RWPE2 (cell line): ENCODE results near the gene ITGA4.

ENCODE experiments used
- ATAC-seq: fragments of 200-7000 bp; cut with Tn5 transposase; 3 replicates; pipeline ENCODE4 v1.9.1; 2021; ENCODE audit warnings: low read depth
- DNase-seq: peaks from one replicate; pipeline ENCODE4 v3.0.0-alpha.2; 2020; ENCODE audit warnings: low spot score
- H3K27ac ChIP-seq: fragments of 450-650 bp; 2 replicates; pipeline ENCODE4 v1.5.1; 2017; ENCODE audit warnings: mild to moderate bottlenecking; ENCODE audit not compliant: poor library complexity, severe bottlenecking
- H3K27me3 ChIP-seq: fragments of 250-450 bp; sonication (Bioruptor Pico); 2 replicates; pipeline ENCODE4 v1.5.1; 2021; ENCODE audit warnings: mild to moderate bottlenecking, moderate library complexity; ENCODE audit not compliant: insufficient read depth, poor library complexity, severe bottlenecking
- H3K36me3 ChIP-seq: fragments of 250-450 bp; sonication (Bioruptor Pico); 2 replicates; pipeline ENCODE4 v1.5.1; 2020; ENCODE audit warnings: low read depth, mild to moderate bottlenecking, moderate library complexity
- H3K4me1 ChIP-seq: fragments of 250-450 bp; sonication (Bioruptor Pico); 2 replicates; pipeline ENCODE4 v1.5.1; 2021; ENCODE audit warnings: mild to moderate bottlenecking, moderate library complexity; ENCODE audit not compliant: insufficient read depth, poor library complexity, severe bottlenecking
- H3K4me3 ChIP-seq: fragments of 250-450 bp; sonication (Bioruptor Pico); 2 replicates; pipeline ENCODE4 v1.5.1; 2021; ENCODE audit warnings: mild to moderate bottlenecking, moderate library complexity; ENCODE audit not compliant: severe bottlenecking
- H3K9me3 ChIP-seq: fragments of 250-450 bp; sonication (Bioruptor Pico); 2 replicates; pipeline ENCODE4 v1.5.1; 2021; ENCODE audit warnings: mild to moderate bottlenecking, moderate library complexity; ENCODE audit not compliant: severe bottlenecking
- CTCF ChIP-seq: fragments of 450-650 bp; IDR thresholded peaks from one replicate; pipeline ENCODE4 v1.5.1; 2017; ENCODE audit warnings: mild to moderate bottlenecking, moderate library complexity; ENCODE audit not compliant: poor library complexity, severe bottlenecking

Gene ITGA4

DNA sequence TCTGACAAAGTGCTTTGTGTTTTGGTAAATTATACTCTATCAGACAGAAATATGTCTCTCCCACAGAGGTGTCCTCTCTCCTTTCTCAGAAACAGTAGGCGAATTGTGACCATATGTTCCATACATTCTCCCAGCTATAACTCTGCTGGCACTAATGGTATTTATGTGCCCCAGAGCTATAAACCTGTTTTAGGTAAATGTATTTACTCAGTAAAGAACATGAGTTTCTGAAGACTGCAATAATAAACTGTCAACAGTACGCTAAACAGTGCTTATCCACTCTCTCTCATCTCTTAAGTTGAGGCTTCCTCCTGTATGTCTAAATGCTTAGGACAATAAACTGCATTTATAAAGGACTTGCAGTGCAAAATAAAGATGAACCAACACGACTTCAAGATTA is 58.5 kb downstream of the ITGA4 start:
- no peak overlapping the region for H3K27ac ChIP-seq
- H3K27me3 ChIP-seq: no peaks in the 10 kb centered on the region
- no peaks in the 10 kb centered on the region for H3K9me3 ChIP-seq
- H3K4me3 ChIP-seq: no peak overlapping the region
- no peak for TF ChIP-seq CTCF
- DNase-seq (no peak), ATAC-seq (no peak)
- peaks cover 13% of the 10 kb centered on the region for H3K4me1 ChIP-seq
- H3K36me3 ChIP-seq: no peaks in the 10 kb centered on the region

GRCh38 chr2:181516992-181517391 is 59.8 kb downstream of the ITGA4 start:
- H3K27ac ChIP-seq: no peak overlapping the region
- H3K4me1 ChIP-seq: peaks cover 13% of the 10 kb centered on the region
- no peaks in the 10 kb centered on the region for H3K27me3 ChIP-seq
- ATAC-seq (no peak), DNase-seq (no peak)
- TF ChIP-seq CTCF: no peak
- no peaks in the 10 kb centered on the region for H3K36me3 ChIP-seq
- no peak overlapping the region for H3K4me3 ChIP-seq
- no peaks in the 10 kb centered on the region for H3K9me3 ChIP-seq

GRCh38 chr2:181517685-181518301 is 60.6 kb downstream of the ITGA4 start:
- Histone ChIP-seq H3K27me3 (no peaks in the 10 kb centered on the region), H3K4me1 (peaks cover 13% of the 10 kb centered on the region), H3K4me3 (no peak overlapping the region), H3K9me3 (no peaks in the 10 kb centered on the region), H3K36me3 (no peaks in the 10 kb centered on the region), H3K27ac (peak overlapping the region; percentile 4)
- no peak for DNase-seq
- no peak for TF ChIP-seq CTCF
- peak; percentile 73 for ATAC-seq

GRCh38 chr2:181520253-181520652 is 63.1 kb downstream of the ITGA4 start:
- ATAC-seq (no peak), DNase-seq (no peak)
- no peak overlapping the region for H3K4me3 ChIP-seq
- H3K36me3 ChIP-seq: no peaks in the 10 kb centered on the region
- no peaks in the 10 kb centered on the region for H3K9me3 ChIP-seq
- no peak for TF ChIP-seq CTCF
- no peaks in the 10 kb centered on the region for H3K27me3 ChIP-seq
- no peak overlapping the region for H3K27ac ChIP-seq
- H3K4me1 ChIP-seq: peaks cover 25% of the 10 kb centered on the region

- no peak for TF ChIP-seq CTCF
- Histone ChIP-seq H3K36me3 (no peaks in the 10 kb centered on the region), H3K4me1 (peaks cover 12% of the 10 kb centered on the region), H3K27me3 (no peaks in the 10 kb centered on the region), H3K27ac (peak overlapping the region; percentile 9), H3K9me3 (no peaks in the 10 kb centered on the region), H3K4me3 (no peak overlapping the region)
- ATAC-seq (peak; percentile 69), DNase-seq (no peak)
Observed at GRCh38 chr2:181523756-181524155, 66.6 kb downstream of the ITGA4 start.
